Stimulated activated naive CD4-positive, alpha-beta T cell treated with Interleukin-2 at 50 U/mL for 16 hours (primary cell): ENCODE results near the gene CFAP100.

ENCODE experiments used
- DNase-seq: peaks from one replicate; lab custom pipeline; 2025; lab: John Stamatoyannopoulos, UW

The CFAP100 gene

GRCh38 chr3:126376444-126376843 is 18.3 kb upstream of the CFAP100 start:
- no peak for DNase-seq

- no peak for DNase-seq
Measured at GRCh38 chr3:126377211-126377610, 17.5 kb upstream of the CFAP100 start.

- DNase-seq, result no peak
Measured at GRCh38 chr3:126378341-126378751, 16.4 kb upstream of the CFAP100 start.

- DNase-seq, result no peak
Measured at GRCh38 chr3:126380011-126380768, 14.5 kb upstream of the CFAP100 start.

- DNase-seq, result no peak
Measured at GRCh38 chr3:126381966-126382365, 12.7 kb upstream of the CFAP100 start.

- DNase-seq, result no peak
Measured at GRCh38 chr3:126389112-126389793, 5.5 kb upstream of the CFAP100 start.

- DNase-seq, result no peak
Measured at GRCh38 chr3:126389794-126390146, 4.9 kb upstream of the CFAP100 start.

- no peak for DNase-seq
Measured at GRCh38 chr3:126390201-126390600, 4.5 kb upstream of the CFAP100 start.

GRCh38 chr3:126390751-126391150 is 4.0 kb upstream of the CFAP100 start:
- no peak for DNase-seq

- DNase-seq, result no peak
Measured at GRCh38 chr3:126391631-126392030, 3.1 kb upstream of the CFAP100 start.

GRCh38 chr3:126392246-126392645 is 2.5 kb upstream of the CFAP100 start:
- no peak for DNase-seq

GRCh38 chr3:126393563-126393962 is 1.1 kb upstream of the CFAP100 start:
- no peak for DNase-seq

GRCh38 chr3:126394977-126395321 is 240 bp downstream of the CFAP100 start:
- DNase-seq, result no peak

- DNase-seq, result no peak
Measured at GRCh38 chr3:126395846-126396513, 1.3 kb downstream of the CFAP100 start.

GRCh38 chr3:126396536-126396935 is 1.8 kb downstream of the CFAP100 start:
- no peak for DNase-seq

GRCh38 chr3:126397610-126398422 is 3.1 kb downstream of the CFAP100 start:
- DNase-seq, result no peak

GRCh38 chr3:126398423-126399350 is 4.0 kb downstream of the CFAP100 start:
- no peak for DNase-seq

- no peak for DNase-seq
Measured at GRCh38 chr3:126399351-126399735, 4.6 kb downstream of the CFAP100 start.

GRCh38 chr3:126399756-126400155 is 5.0 kb downstream of the CFAP100 start:
- no peak for DNase-seq

- DNase-seq, result no peak
Measured at GRCh38 chr3:126401611-126402160, 7.0 kb downstream of the CFAP100 start.

- DNase-seq, result no peak
Measured at GRCh38 chr3:126402178-126402577, 7.5 kb downstream of the CFAP100 start.
